GM21447 (cell line): ENCODE measurements around the gene DHODH.
"Not testable (repeated sequence)": the region's sequence is repeated elsewhere in the genome, so short reads cannot be mapped to it uniquely, and the experiment has no call there.

Experiments used
- ATAC-seq: cut with Tn5 transposase; IDR thresholded peaks from one replicate; pipeline ENCODE4 v1.9.1; 2021; ENCODE audit not compliant: unreplicated experiment

The DHODH gene

GRCh38 chr16:72008424-72009216, at the start of gene DHODH:
TSS of gene DHODH (plus strand) at chr16:72008744. CDS start at chr16:72008765, 21 bp downstream.
- peak; percentile 99 for ATAC-seq

GRCh38 chr16:71961066-71962039, 47.2 kb upstream of the DHODH start:
- ATAC-seq: no peak

GRCh38 chr16:71963125-71963875, 45.2 kb upstream of the DHODH start:
- no peak for ATAC-seq

- ATAC-seq: no peak
These were observed 43.3 kb upstream of the DHODH start for GRCh38 chr16:71965223-71965622.

- ATAC-seq: no peak
These were observed 41.6 kb upstream of the DHODH start for GRCh38 chr16:71966932-71967331.

GRCh38 chr16:71969353-71969752, 39.2 kb upstream of the DHODH start:
- ATAC-seq: no peak

- no peak for ATAC-seq
These were observed 37.0 kb upstream of the DHODH start for GRCh38 chr16:71971571-71971970.

GRCh38 chr16:71972356-71972755, 36.2 kb upstream of the DHODH start:
- ATAC-seq: no peak

GRCh38 chr16:71973001-71973400, 35.5 kb upstream of the DHODH start:
- ATAC-seq: no peak

GRCh38 chr16:71974068-71974818, 34.3 kb upstream of the DHODH start:
- ATAC-seq: no peak

- ATAC-seq: no peak
These were observed 23.1 kb upstream of the DHODH start for GRCh38 chr16:71985262-71985974.

- ATAC-seq: no peak
These were observed 22.4 kb upstream of the DHODH start for GRCh38 chr16:71986131-71986530.

GRCh38 chr16:71995038-71995437, 13.5 kb upstream of the DHODH start:
- no peak for ATAC-seq

GRCh38 chr16:71997578-71997977, 11.0 kb upstream of the DHODH start:
- ATAC-seq: not testable (repeated sequence)

GRCh38 chr16:72001180-72001874, 7.2 kb upstream of the DHODH start:
- no peak for ATAC-seq

GRCh38 chr16:72002619-72003018, 5.9 kb upstream of the DHODH start:
- ATAC-seq: no peak

- not testable (repeated sequence) for ATAC-seq
These were observed 500 bp upstream of the DHODH start for GRCh38 chr16:72008065-72008423.

- ATAC-seq: no peak
These were observed 1.2 kb downstream of the DHODH start for GRCh38 chr16:72009779-72010178.

- ATAC-seq: no peak
These were observed 4.1 kb downstream of the DHODH start for GRCh38 chr16:72012607-72013006.
